ENCODE measurements around the gene PAPLN. TPM values are rescaled to one million over a fixed set of nuclear protein-coding genes. Genes with fewer than 3 reads are reported as not detected.

Gene PAPLN
- total and polyA plus RNA-seq, 4 donors: 0.68 to 2.8 (median 1.3) TPM

- TF ChIP-seq YY1 (IDR thresholded peaks at IDR 0.05): no peak
Observed at GRCh38 chr14:73217411-73217810, 19.9 kb upstream of the PAPLN start (continued).

GRCh38 chr14:73220061-73220460, 17.2 kb upstream of the PAPLN start:
- H3K36me3 ChIP-seq (ENCODE audit: control insufficient read depth in 4 of 4, insufficient read depth in 3 of 4, low read depth in 1 of 4, low read length in 3 of 4): peaks cover 2 to 40% (median 28%) of the 10 kb centered on the region in 4 donors
- 88% methylated on average over 4 of the region's 4 CpGs for WGBS

GRCh38 chr14:73220634-73221033, 16.7 kb upstream of the PAPLN start:
- Histone ChIP-seq H3K4me1 (ENCODE audit: control insufficient read depth in 4 of 4, insufficient read depth in 4 of 4, low read length in 3 of 4) (no peaks in the 10 kb centered on the region), H3K27me3 (ENCODE audit: control insufficient read depth in 4 of 4, insufficient read depth in 4 of 4, low read length in 3 of 4) (no peaks in the 10 kb centered on the region), H3K9me3 (ENCODE audit: control insufficient read depth in 4 of 4, low read length in 3 of 4) (no peaks in the 10 kb centered on the region), H3K36me3 (ENCODE audit: control insufficient read depth in 4 of 4, insufficient read depth in 3 of 4, low read depth in 1 of 4, low read length in 3 of 4) (peaks cover 2 to 40% (median 28%) of the 10 kb centered on the region in 4 donors), H3K27ac (ENCODE audit: low read depth in 1 of 2, low read length in 2 of 2) (no peak overlapping the region), H3K4me3 (ENCODE audit: low read depth in 1 of 3, low read length in 3 of 3) (no peak overlapping the region), H3K9ac (ENCODE audit: low read depth in 1 of 2, low read length in 2 of 2) (no peak overlapping the region)
- no peak for DNase-seq (ENCODE audit: low spot score)
- TF ChIP-seq CTCF (IDR thresholded peaks at IDR 0.05; ENCODE audit: low read depth, low read length, missing input control) (no peak), GABPA (IDR thresholded peaks at IDR 0.05 in 1 of 2, conservative IDR thresholded peaks at IDR 0.05 in 1 of 2) (no peak), NR2F2 (IDR thresholded peaks at IDR 0.05) (no peak), YY1 (IDR thresholded peaks at IDR 0.05) (no peak), RAD21 (IDR thresholded peaks at IDR 0.05) (no peak), EGR1 (IDR thresholded peaks at IDR 0.05; ENCODE audit: low read depth in 2 of 2) (no peak), ZBTB33 (IDR thresholded peaks at IDR 0.05) (no peak)
- WGBS: 98% methylated on average over 5 of the region's 5 CpGs

More at GRCh38 chr14:73220061-73220460, 17.2 kb upstream of the PAPLN start:
- no peaks in the 10 kb centered on the region for H3K4me1 ChIP-seq (ENCODE audit: control insufficient read depth in 4 of 4, insufficient read depth in 4 of 4, low read length in 3 of 4)
- no peak overlapping the region for H3K4me3 ChIP-seq (ENCODE audit: low read depth in 1 of 3, low read length in 3 of 3)
- TF ChIP-seq HNF4G (IDR thresholded peaks at IDR 0.05) (no peak), HNF4A (conservative IDR thresholded peaks at IDR 0.05) (no peak), GABPA (IDR thresholded peaks at IDR 0.05 in 1 of 2, conservative IDR thresholded peaks at IDR 0.05 in 1 of 2) (no peak), NR2F2 (IDR thresholded peaks at IDR 0.05) (no peak), ATF3 (IDR thresholded peaks at IDR 0.05) (no peak)
- no peaks in the 10 kb centered on the region for H3K27me3 ChIP-seq (ENCODE audit: control insufficient read depth in 4 of 4, insufficient read depth in 4 of 4, low read length in 3 of 4)
- no peak overlapping the region for H3K27ac ChIP-seq (ENCODE audit: low read depth in 1 of 2, low read length in 2 of 2)
- no peaks in the 10 kb centered on the region for H3K9me3 ChIP-seq (ENCODE audit: control insufficient read depth in 4 of 4, low read length in 3 of 4)
- no peak overlapping the region for H3K9ac ChIP-seq (ENCODE audit: low read depth in 1 of 2, low read length in 2 of 2)
- no peak for DNase-seq (ENCODE audit: low spot score)

- H3K27me3 ChIP-seq (ENCODE audit: control insufficient read depth in 4 of 4, insufficient read depth in 4 of 4, low read length in 3 of 4): no peaks in the 10 kb centered on the region
- no peaks in the 10 kb centered on the region for H3K4me1 ChIP-seq (ENCODE audit: control insufficient read depth in 4 of 4, insufficient read depth in 4 of 4, low read length in 3 of 4)
- TF ChIP-seq RAD21 (IDR thresholded peaks at IDR 0.05) (no peak), ATF3 (IDR thresholded peaks at IDR 0.05) (no peak), FOXA1 (IDR thresholded peaks at IDR 0.05) (no peak), MAX (IDR thresholded peaks at IDR 0.05) (no peak), NR2F2 (IDR thresholded peaks at IDR 0.05) (no peak), CTCF (IDR thresholded peaks at IDR 0.05; ENCODE audit: low read depth, low read length, missing input control) (no peak), HNF4A (conservative IDR thresholded peaks at IDR 0.05) (no peak)
- H3K9me3 ChIP-seq (ENCODE audit: control insufficient read depth in 4 of 4, low read length in 3 of 4): no peaks in the 10 kb centered on the region
- H3K4me3 ChIP-seq (ENCODE audit: low read depth in 1 of 3, low read length in 3 of 3): no peak overlapping the region
- H3K36me3 ChIP-seq (ENCODE audit: control insufficient read depth in 4 of 4, insufficient read depth in 3 of 4, low read depth in 1 of 4, low read length in 3 of 4): peaks cover 2 to 38% (median 27%) of the 10 kb centered on the region in 4 donors
- H3K27ac ChIP-seq (ENCODE audit: low read depth in 1 of 2, low read length in 2 of 2): no peak overlapping the region
- H3K9ac ChIP-seq (ENCODE audit: low read depth in 1 of 2, low read length in 2 of 2): no peak overlapping the region
- WGBS: 85% methylated on average over 2 of the region's 2 CpGs
- no peak for DNase-seq (ENCODE audit: low spot score)
Observed at GRCh38 chr14:73221945-73222344, 15.4 kb upstream of the PAPLN start.

All from liver (tissue), 9 donors.